22Rv1 (cell line): Measurements from ENCODE around the gene EEF1B2.
"Not testable (repeated sequence)": the region's sequence is repeated elsewhere in the genome, so short reads cannot be mapped to it uniquely, and the experiment has no call there.

Experiments used
- CTCF ChIP-seq: fragments of 450-650 bp; IDR thresholded peaks from 2 replicates; pipeline ENCODE4 v1.5.1; 2017; ENCODE audit warnings: mild to moderate bottlenecking
- ZFX ChIP-seq: fragments of 450-650 bp; IDR thresholded peaks from 2 replicates; pipeline ENCODE4 v1.6.1; 2017; ENCODE audit warnings: antibody characterized with exemption, borderline replicate concordance

DNA sequence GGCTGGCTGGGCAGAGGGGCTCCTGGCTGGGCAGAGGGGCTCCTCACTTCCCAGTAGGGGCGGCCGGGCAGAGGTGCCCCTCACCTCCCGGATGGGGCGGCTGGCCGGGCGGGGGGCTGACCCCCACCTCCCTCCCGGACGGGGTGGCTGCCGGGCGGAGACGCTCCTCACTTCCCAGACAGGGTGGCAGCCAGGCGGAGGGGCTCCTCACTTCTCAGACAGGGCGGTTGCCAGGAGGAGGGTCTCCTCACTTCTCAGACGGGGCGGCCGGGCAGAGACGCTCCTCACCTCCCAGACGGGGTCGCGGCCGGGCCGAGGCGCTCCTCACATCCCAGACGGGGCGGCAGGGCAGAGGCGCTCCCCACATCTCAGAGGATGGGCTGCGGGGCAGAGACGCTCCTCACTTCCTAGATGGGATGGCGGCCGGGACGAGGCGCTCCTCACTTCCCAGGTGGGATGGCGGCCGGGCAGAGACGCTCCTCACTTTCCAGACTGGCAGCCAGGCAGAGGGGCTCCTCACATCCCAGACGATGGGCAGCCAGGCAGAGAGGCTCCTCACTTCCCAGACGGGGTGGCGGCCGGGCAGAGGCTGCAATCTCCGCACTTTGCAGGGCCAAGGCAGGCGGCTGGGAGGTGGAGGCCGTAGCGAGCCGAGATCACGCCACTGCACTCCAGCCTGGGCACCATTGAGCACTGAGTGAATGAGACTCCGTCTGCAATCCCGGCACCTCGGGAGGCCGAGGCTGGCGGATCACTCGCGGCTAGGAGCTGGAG, 12.1 kb downstream of the EEF1B2 start:
- not testable (repeated sequence) for TF ChIP-seq CTCF, ZFX
